Stimulated activated effector memory CD8-positive, alpha-beta T cell treated with anti-CD3 and anti-CD28 coated beads, Interleukin-12 subunit alpha, Interleukin-12 subunit beta, amount 100 ng/mL, for 72 hours (primary cell): ENCODE results near the gene SHISA4.

Experiments used
- ATAC-seq: fragments of 150-1000 bp; cut with Tn5 transposase; 2 replicates; pipeline ENCODE4 v1.10.0; 2021
- DNase-seq, 2 donors: peaks; one replicate each; pipeline ENCODE4 v3.0.0; 2021 to 2022; ENCODE audit warnings: low spot score in 2 of 2
- H3K27ac Mint-ChIP-seq: one replicate; pipeline ENCODE4 v1.8.0; 2022; ENCODE audit warnings: mild to moderate bottlenecking, mixed read lengths
- H3K36me3 Mint-ChIP-seq: one replicate; pipeline ENCODE4 v1.8.0; 2022; ENCODE audit warnings: mild to moderate bottlenecking, mixed read lengths
- H3K4me1 Mint-ChIP-seq: one replicate; pipeline ENCODE4 v1.8.0; 2022; ENCODE audit warnings: mixed read lengths
- H3K4me3 Mint-ChIP-seq: one replicate; pipeline ENCODE4 v1.8.0; 2022; ENCODE audit warnings: mild to moderate bottlenecking, mixed read lengths
- H3K9me3 Mint-ChIP-seq: one replicate; pipeline ENCODE4 v1.8.0; 2022; ENCODE audit warnings: mixed read lengths

Gene SHISA4

GRCh38 chr1:201902198-201902597 lies 13.5 kb downstream of the SHISA4 start:
- Mint-ChIP-seq H3K9me3 (no peaks in the 10 kb centered on the region), H3K4me3 (no peak overlapping the region), H3K27ac (peak overlapping the region; percentile 43), H3K4me1 (peaks cover 8% of the 10 kb centered on the region), H3K36me3 (no peaks in the 10 kb centered on the region)
- DNase-seq: no peak
- ATAC-seq: no peak

GRCh38 chr1:201903135-201903534 lies 14.4 kb downstream of the SHISA4 start:
- Mint-ChIP-seq H3K4me1 (peaks cover 8% of the 10 kb centered on the region), H3K9me3 (no peaks in the 10 kb centered on the region), H3K4me3 (no peak overlapping the region), H3K27ac (peak overlapping the region; percentile 43), H3K36me3 (no peaks in the 10 kb centered on the region)
- ATAC-seq (no peak), DNase-seq (no peak)

DNA sequence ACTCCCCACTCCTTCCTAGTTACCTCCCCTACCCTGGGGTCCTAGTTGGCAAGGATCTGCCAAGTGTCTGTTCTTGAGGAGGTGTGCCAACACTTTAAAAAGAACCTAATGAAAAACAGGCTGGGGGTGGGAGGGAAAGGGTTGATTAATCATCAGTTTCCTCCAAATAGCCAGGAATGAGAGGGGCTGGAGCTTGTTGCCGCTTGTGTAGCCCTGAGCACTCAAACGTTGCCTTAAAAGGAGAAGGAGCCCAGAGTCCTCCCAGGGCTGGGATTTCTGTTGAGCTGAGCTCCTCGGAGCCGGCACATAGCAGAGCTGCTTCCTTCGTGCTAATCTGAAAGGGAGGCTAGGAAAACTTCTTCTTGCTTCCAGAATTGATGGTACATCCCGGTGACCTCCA lies 15.9 kb downstream of the SHISA4 start:
- Mint-ChIP-seq H3K4me3 (no peak overlapping the region), H3K4me1 (peaks cover 8% of the 10 kb centered on the region), H3K36me3 (no peaks in the 10 kb centered on the region), H3K9me3 (no peaks in the 10 kb centered on the region), H3K27ac (no peak overlapping the region)
- DNase-seq (no peak), ATAC-seq (no peak)

GRCh38 chr1:201905234-201905890 lies 16.7 kb downstream of the SHISA4 start:
- DNase-seq (no peak), ATAC-seq (peak; percentile 80)
- Mint-ChIP-seq H3K4me3 (no peak overlapping the region), H3K9me3 (no peaks in the 10 kb centered on the region), H3K36me3 (no peaks in the 10 kb centered on the region), H3K27ac (no peak overlapping the region), H3K4me1 (peaks cover 8% of the 10 kb centered on the region)

- H3K36me3 Mint-ChIP-seq: no peaks in the 10 kb centered on the region
- no peak overlapping the region for H3K4me3 Mint-ChIP-seq
- no peak overlapping the region for H3K27ac Mint-ChIP-seq
- no peaks in the 10 kb centered on the region for H3K9me3 Mint-ChIP-seq
- ATAC-seq: no peak
- peaks cover 8% of the 10 kb centered on the region for H3K4me1 Mint-ChIP-seq
- DNase-seq: no peak
These were observed 17.6 kb downstream of the SHISA4 start for GRCh38 chr1:201906336-201906735.

GRCh38 chr1:201907621-201908020 lies 18.9 kb downstream of the SHISA4 start:
- peaks cover 8% of the 10 kb centered on the region for H3K4me1 Mint-ChIP-seq
- DNase-seq (no peak), ATAC-seq (no peak)
- no peaks in the 10 kb centered on the region for H3K36me3 Mint-ChIP-seq
- H3K4me3 Mint-ChIP-seq: no peak overlapping the region
- no peaks in the 10 kb centered on the region for H3K9me3 Mint-ChIP-seq
- no peak overlapping the region for H3K27ac Mint-ChIP-seq

- Mint-ChIP-seq H3K4me3 (no peak overlapping the region), H3K9me3 (no peaks in the 10 kb centered on the region), H3K4me1 (no peaks in the 10 kb centered on the region), H3K36me3 (no peaks in the 10 kb centered on the region), H3K27ac (no peak overlapping the region)
- DNase-seq: no peak
- ATAC-seq: no peak
These were observed 23.3 kb downstream of the SHISA4 start for GRCh38 chr1:201911826-201912571.

GRCh38 chr1:201912832-201913231 lies 24.1 kb downstream of the SHISA4 start:
- Mint-ChIP-seq H3K4me1 (no peaks in the 10 kb centered on the region), H3K27ac (no peak overlapping the region), H3K4me3 (no peak overlapping the region), H3K9me3 (no peaks in the 10 kb centered on the region), H3K36me3 (no peaks in the 10 kb centered on the region)
- no peak for DNase-seq
- ATAC-seq: no peak

DNA sequence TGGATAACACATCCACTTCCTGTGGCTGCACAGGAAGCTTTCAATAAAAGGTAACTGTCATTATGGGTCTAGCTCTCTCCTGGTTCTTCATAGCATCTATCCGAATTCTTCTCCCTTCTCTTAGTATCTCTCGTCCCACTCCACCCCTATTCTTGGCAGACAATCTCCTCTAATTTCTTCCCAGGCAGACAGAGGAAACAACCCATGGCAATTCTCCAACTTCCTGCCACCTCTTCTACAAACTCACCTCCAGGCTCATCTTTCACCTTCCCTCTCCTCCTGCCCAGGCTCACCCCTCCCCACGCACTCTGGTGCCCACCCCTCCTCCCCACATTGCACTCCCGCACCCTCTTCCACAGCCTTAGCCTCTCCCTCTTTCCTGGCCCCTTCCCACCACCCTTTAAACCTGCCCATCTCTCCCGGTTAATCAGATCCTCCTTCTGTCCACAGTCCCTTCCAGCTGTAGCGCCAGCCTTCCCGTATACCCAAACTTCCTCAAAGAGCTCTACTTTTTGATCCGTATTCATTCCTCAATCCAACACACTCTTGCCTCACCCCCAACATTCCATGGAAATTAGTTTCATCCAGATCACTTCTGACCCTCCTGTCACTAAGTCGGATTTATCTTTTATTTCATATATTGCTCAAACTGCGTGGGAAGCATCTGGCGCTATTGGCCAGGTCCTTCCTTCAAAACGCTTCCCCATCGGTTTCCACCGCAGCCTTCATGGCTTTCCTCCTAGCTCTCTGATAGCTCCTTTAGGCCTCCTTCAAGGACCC lies 25.9 kb downstream of the SHISA4 start:
- ATAC-seq (no peak), DNase-seq (no peak)
- no peak overlapping the region for H3K4me3 Mint-ChIP-seq
- no peak overlapping the region for H3K27ac Mint-ChIP-seq
- H3K4me1 Mint-ChIP-seq: no peaks in the 10 kb centered on the region
- no peaks in the 10 kb centered on the region for H3K9me3 Mint-ChIP-seq
- no peaks in the 10 kb centered on the region for H3K36me3 Mint-ChIP-seq

DNA sequence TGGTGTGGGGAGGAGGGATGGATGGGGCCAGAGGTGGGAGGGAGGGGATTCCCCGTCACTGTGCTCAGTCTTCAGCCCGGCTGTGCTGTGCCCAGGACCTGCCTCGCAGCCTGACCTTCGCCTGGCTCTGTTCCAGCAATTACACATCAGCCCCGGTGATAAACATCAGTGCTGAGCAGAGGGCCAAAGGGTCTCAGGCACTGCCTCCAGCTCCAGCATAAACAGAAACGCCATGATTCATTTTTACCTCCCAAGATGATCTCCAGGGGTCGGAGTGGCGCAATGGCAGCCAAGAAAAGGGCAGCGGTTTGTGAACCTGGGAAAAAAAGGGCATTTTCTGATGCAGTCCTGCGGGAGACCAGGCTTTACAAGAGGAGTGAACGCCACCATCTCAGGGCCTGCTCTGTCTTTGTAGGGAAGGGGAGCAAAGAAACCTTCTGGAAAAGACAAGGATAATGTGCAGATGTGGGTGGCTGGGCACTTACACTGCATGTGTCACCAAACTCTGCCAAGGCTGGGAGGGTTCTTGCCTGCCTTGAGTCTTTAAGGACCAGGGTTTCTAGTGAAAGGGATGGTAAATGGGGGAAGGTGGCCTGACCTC lies 28.1 kb downstream of the SHISA4 start:
- DNase-seq (no peak), ATAC-seq (peak; percentile 72)
- Mint-ChIP-seq H3K9me3 (no peaks in the 10 kb centered on the region), H3K27ac (no peak overlapping the region), H3K36me3 (no peaks in the 10 kb centered on the region), H3K4me1 (no peaks in the 10 kb centered on the region), H3K4me3 (no peak overlapping the region)

GRCh38 chr1:201917362-201918033 lies 28.8 kb downstream of the SHISA4 start:
- Mint-ChIP-seq H3K4me3 (no peak overlapping the region), H3K27ac (no peak overlapping the region), H3K4me1 (no peaks in the 10 kb centered on the region), H3K9me3 (no peaks in the 10 kb centered on the region), H3K36me3 (no peaks in the 10 kb centered on the region)
- ATAC-seq (no peak), DNase-seq (no peak)

GRCh38 chr1:201918343-201918742 lies 29.6 kb downstream of the SHISA4 start:
- no peaks in the 10 kb centered on the region for H3K9me3 Mint-ChIP-seq
- no peak for ATAC-seq

GRCh38 chr1:201921952-201922558 lies 33.4 kb downstream of the SHISA4 start:
- ATAC-seq (no peak), DNase-seq (no peak)
- H3K36me3 Mint-ChIP-seq: no peaks in the 10 kb centered on the region
- H3K4me1 Mint-ChIP-seq: no peaks in the 10 kb centered on the region
- H3K9me3 Mint-ChIP-seq: no peaks in the 10 kb centered on the region
- no peak overlapping the region for H3K27ac Mint-ChIP-seq
- no peak overlapping the region for H3K4me3 Mint-ChIP-seq

More at GRCh38 chr1:201918343-201918742, 29.6 kb downstream of the SHISA4 start:
- Mint-ChIP-seq H3K4me3 (no peak overlapping the region), H3K4me1 (no peaks in the 10 kb centered on the region), H3K36me3 (no peaks in the 10 kb centered on the region), H3K27ac (no peak overlapping the region)
- DNase-seq: no peak

GRCh38 chr1:201925301-201925567 lies 36.5 kb downstream of the SHISA4 start:
- Mint-ChIP-seq H3K9me3 (no peaks in the 10 kb centered on the region), H3K27ac (no peak overlapping the region), H3K4me1 (no peaks in the 10 kb centered on the region), H3K36me3 (no peaks in the 10 kb centered on the region), H3K4me3 (no peak overlapping the region)
- DNase-seq (no peak), ATAC-seq (no peak)
